Mesenchymal stem cell (in vitro differentiated cells and primary cell): ENCODE data around the gene FIS1.
A peak's percentile ranks its signal among the peaks of the same experiment; 100 is the strongest.
"Not testable (repeated sequence)": the region's sequence is repeated elsewhere in the genome, so short reads cannot be mapped to it uniquely, and the experiment has no call there.

Experiments
- DNase-seq: peaks from one replicate; pipeline ENCODE4 v3.0.0-alpha.2; 2013
- H2AFZ ChIP-seq: one replicate; pipeline ENCODE4 v1.6.1; 2013; ENCODE audit warnings: low read depth, mild to moderate bottlenecking, control low read depth, inconsistent platforms, low read length, moderate library complexity
- H2AK5ac ChIP-seq: 2 replicates; pipeline ENCODE4 v1.6.1; 2013; ENCODE audit warnings: low read length, moderate library complexity, mild to moderate bottlenecking, inconsistent platforms; ENCODE audit not compliant: severe bottlenecking
- H2BK120ac ChIP-seq: one replicate; pipeline ENCODE4 v1.6.1; 2013; ENCODE audit warnings: low read depth, mild to moderate bottlenecking, inconsistent platforms, low read length, moderate library complexity
- H2BK12ac ChIP-seq, 2 experiments: one replicate each; pipeline ENCODE4 v1.6.1; 2013; ENCODE audit warnings: inconsistent platforms in 2 of 2, low read length in 2 of 2, mild to moderate bottlenecking in 2 of 2, moderate library complexity in 2 of 2, control low read depth in 1 of 2
- H2BK15ac ChIP-seq: one replicate; pipeline ENCODE4 v1.6.1; 2013; ENCODE audit warnings: mild to moderate bottlenecking, low read depth, inconsistent platforms; ENCODE audit not compliant: poor library complexity, severe bottlenecking
- H2BK5ac ChIP-seq: 2 replicates; pipeline ENCODE4 v1.6.1; 2013; ENCODE audit warnings: low read depth, mild to moderate bottlenecking, low read length, control low read depth, inconsistent platforms; ENCODE audit not compliant: poor library complexity, severe bottlenecking
- H3K14ac ChIP-seq, 2 experiments: one replicate each; pipeline ENCODE4 v1.6.1; 2013; ENCODE audit warnings: inconsistent platforms in 2 of 2, low read length in 2 of 2, control low read depth in 1 of 2, mild to moderate bottlenecking in 1 of 2, moderate library complexity in 1 of 2
- H3K18ac ChIP-seq, 2 experiments: one replicate each; pipeline ENCODE4 v1.6.1; 2013; ENCODE audit warnings: inconsistent platforms in 2 of 2, low read length in 2 of 2, control low read depth in 1 of 2, low read depth in 1 of 2, mild to moderate bottlenecking in 1 of 2
- H3K23ac ChIP-seq, 2 experiments: one replicate each; pipeline ENCODE4 v1.6.1; 2013; ENCODE audit warnings: inconsistent platforms in 2 of 2, low read length in 2 of 2, mild to moderate bottlenecking in 2 of 2, moderate library complexity in 2 of 2, control low read depth in 1 of 2
- H3K27ac ChIP-seq: 2 replicates; pipeline ENCODE4 v1.5.1; 2013; ENCODE audit warnings: mild to moderate bottlenecking, moderate library complexity, low read length, control low read depth, inconsistent platforms; ENCODE audit not compliant: poor library complexity, severe bottlenecking
- H3K27me3 ChIP-seq, 2 experiments: 2 replicates each; pipeline versions ENCODE4 v1.6.1 to v1.7.0; 2013; ENCODE audit warnings: low read length in 2 of 2, mild to moderate bottlenecking in 2 of 2, moderate library complexity in 2 of 2, control low read depth in 1 of 2, inconsistent platforms in 1 of 2; ENCODE audit not compliant: control insufficient read depth in 1 of 2, insufficient read depth in 1 of 2
- H3K36me3 ChIP-seq, 2 experiments: 2 replicates each; pipeline versions ENCODE4 v1.6.1 to v1.7.0; 2013; ENCODE audit warnings: low read length in 2 of 2, control low read depth in 1 of 2, inconsistent platforms in 1 of 2, low read depth in 1 of 2, mild to moderate bottlenecking in 1 of 2; ENCODE audit not compliant: insufficient read depth in 2 of 2, control insufficient read depth in 1 of 2
- H3K4ac ChIP-seq, 2 experiments: one replicate each; pipeline ENCODE4 v1.6.1; 2013; ENCODE audit warnings: inconsistent platforms in 2 of 2, low read length in 2 of 2, mild to moderate bottlenecking in 2 of 2, moderate library complexity in 2 of 2, control low read depth in 1 of 2, low read depth in 1 of 2
- H3K4me1 ChIP-seq: 2 replicates; pipeline ENCODE4 v1.6.1; 2013; ENCODE audit warnings: low read depth, low read length, control low read depth; ENCODE audit not compliant: control insufficient read depth, insufficient read depth
- H3K4me2 ChIP-seq: 2 replicates; pipeline ENCODE4 v1.6.1; 2013; ENCODE audit warnings: low read length, mild to moderate bottlenecking, inconsistent platforms; ENCODE audit not compliant: poor library complexity, severe bottlenecking
- H3K4me3 ChIP-seq, 2 experiments: 2 replicates each; pipeline versions ENCODE4 v1.5.1 to v1.7.0; 2013; ENCODE audit warnings: low read length in 2 of 2, mild to moderate bottlenecking in 2 of 2, control low read depth in 1 of 2, low read depth in 1 of 2; ENCODE audit not compliant: insufficient read depth in 1 of 2
- H3K79me1 ChIP-seq: replicated peaks from 2 replicates; pipeline ENCODE4 v1.6.1; 2013; ENCODE audit warnings: mild to moderate bottlenecking, control low read depth, low read length, inconsistent platforms; ENCODE audit not compliant: poor library complexity, severe bottlenecking
- H3K9ac ChIP-seq: 2 replicates; pipeline ENCODE4 v1.7.0; 2013; ENCODE audit warnings: mild to moderate bottlenecking, low read length, moderate library complexity
- H3K9me3 ChIP-seq: 2 replicates; pipeline ENCODE4 v1.7.0; 2013; ENCODE audit warnings: mild to moderate bottlenecking, low read length; ENCODE audit not compliant: control insufficient read depth
- H4K8ac ChIP-seq: one replicate; pipeline ENCODE4 v1.6.1; 2013; ENCODE audit warnings: inconsistent platforms, mild to moderate bottlenecking, low read length, moderate library complexity
- H4K91ac ChIP-seq: one replicate; pipeline ENCODE4 v1.6.1; 2013; ENCODE audit warnings: mild to moderate bottlenecking, low read length, inconsistent platforms
- WGBS: methylation state at CpG from one replicate; pipeline ENCODE4 v1.1.7; 2013; ENCODE audit warnings: mixed read lengths; 5-methylcytosine and 5-hydroxymethylcytosine counted together

The FIS1 gene

DNA sequence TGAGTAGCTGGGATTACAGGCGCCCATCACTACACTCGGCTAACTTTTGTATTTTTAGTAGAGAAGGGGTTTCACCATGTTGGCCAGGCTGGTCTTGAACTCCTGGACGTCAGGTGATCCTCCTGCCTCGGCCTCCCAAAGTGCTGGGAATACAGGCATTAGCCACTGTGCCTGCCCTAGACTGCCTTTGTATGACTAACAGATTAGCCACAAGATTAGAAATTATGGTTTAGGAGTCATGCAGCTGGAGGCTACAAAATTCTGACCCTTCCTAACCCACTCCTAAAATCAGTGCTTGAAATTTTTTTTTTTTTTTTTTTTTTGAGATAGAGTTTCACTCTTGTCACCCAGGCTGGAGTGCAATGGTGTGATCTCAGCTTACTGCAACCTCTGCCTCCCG lies 47.7 kb upstream of the FIS1 start:
- H3K4me3 ChIP-seq, H3K23ac ChIP-seq, H3K4me2 ChIP-seq, H2BK120ac ChIP-seq, H3K4ac ChIP-seq, H3K18ac ChIP-seq, DNase-seq, H4K91ac ChIP-seq, H3K4me1 ChIP-seq, H3K9ac ChIP-seq, H2BK5ac ChIP-seq, H2BK12ac ChIP-seq, H3K14ac ChIP-seq, H2BK15ac ChIP-seq, H3K79me1 ChIP-seq, H3K36me3 ChIP-seq, H4K8ac ChIP-seq, H3K27ac ChIP-seq, H2AK5ac ChIP-seq, H3K9me3 ChIP-seq, H2AFZ ChIP-seq: not testable (repeated sequence)
- H3K27me3 ChIP-seq, result peaks cover 56 to 76% of the 10 kb centered on the region in 2 experiments
- 66% methylated on average over 5 of the region's 5 CpGs for WGBS

GRCh38 chr7:101290186-101291037 lies 45.5 kb upstream of the FIS1 start:
- H3K79me1 ChIP-seq, H3K9me3 ChIP-seq: not testable (repeated sequence)
- WGBS, result 36% methylated on average over 18 of the region's 18 CpGs

GRCh38 chr7:101289687-101290086 lies 44.8 kb upstream of the FIS1 start:
- H3K27me3 ChIP-seq, result peaks cover 68 to 83% of the 10 kb centered on the region in 2 experiments
- H3K9ac ChIP-seq, H4K91ac ChIP-seq, H3K4ac ChIP-seq, H3K9me3 ChIP-seq, H2AFZ ChIP-seq, H2BK5ac ChIP-seq, H2BK120ac ChIP-seq, H3K27ac ChIP-seq, H3K4me3 ChIP-seq, H4K8ac ChIP-seq, H2BK12ac ChIP-seq, H3K79me1 ChIP-seq, H2BK15ac ChIP-seq, H3K4me1 ChIP-seq, H3K18ac ChIP-seq, H3K14ac ChIP-seq, DNase-seq, H3K23ac ChIP-seq, H3K4me2 ChIP-seq, H2AK5ac ChIP-seq, H3K36me3 ChIP-seq: not testable (repeated sequence)
- 81% methylated on average over 3 of the region's 4 CpGs for WGBS

More at GRCh38 chr7:101290186-101291037, 45.5 kb upstream of the FIS1 start:
- H4K8ac ChIP-seq, H3K18ac ChIP-seq, H3K14ac ChIP-seq, H3K4me1 ChIP-seq, H3K36me3 ChIP-seq, H2BK120ac ChIP-seq, H2BK5ac ChIP-seq, H2BK12ac ChIP-seq, H2AK5ac ChIP-seq, H2BK15ac ChIP-seq, H3K4me2 ChIP-seq, H2AFZ ChIP-seq, H3K4me3 ChIP-seq, H3K9ac ChIP-seq, H3K23ac ChIP-seq, H3K4ac ChIP-seq, H4K91ac ChIP-seq, H3K27ac ChIP-seq: not testable (repeated sequence)
- peak; percentile 30 for DNase-seq
- peaks cover 70 to 85% of the 10 kb centered on the region in 2 experiments for H3K27me3 ChIP-seq

DNA sequence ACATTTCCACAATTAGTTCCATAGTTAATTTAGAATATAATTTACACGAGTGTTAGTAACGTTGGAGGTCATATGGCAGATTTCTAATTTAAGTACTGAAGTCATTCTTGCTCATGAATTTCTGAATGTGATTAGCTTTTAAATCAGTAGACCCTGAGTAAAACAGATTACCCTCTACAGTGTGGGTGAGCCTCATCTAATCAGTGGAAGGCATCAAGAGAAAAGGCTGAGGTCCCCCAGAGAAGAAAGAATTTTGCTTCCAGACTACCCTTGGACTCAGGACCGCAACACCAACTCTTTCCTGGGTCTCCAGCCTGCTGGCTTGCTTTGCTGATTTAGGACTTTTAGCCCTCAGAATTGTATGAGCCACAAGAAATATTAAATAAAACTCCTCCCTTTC lies 43.6 kb upstream of the FIS1 start:
- Histone ChIP-seq H3K36me3 (no peaks in the 10 kb centered on the region), H4K8ac (no peak overlapping the region), H3K4ac (no peak overlapping the region), H3K79me1 (no peaks in the 10 kb centered on the region), H2BK12ac (no peak overlapping the region), H3K4me1 (no peaks in the 10 kb centered on the region), H2AFZ (no peak overlapping the region), H3K23ac (no peak overlapping the region), H3K18ac (no peak overlapping the region), H3K4me2 (no peak overlapping the region), H3K4me3 (no peak overlapping the region), H2BK15ac (no peak overlapping the region), H3K9me3 (peaks cover 4% of the 10 kb centered on the region), H3K14ac (no peak overlapping the region), H4K91ac (no peak overlapping the region), H3K27me3 (peaks cover 56 to 70% of the 10 kb centered on the region in 2 experiments), H2AK5ac (no peak overlapping the region), H3K9ac (no peak overlapping the region), H2BK5ac (no peak overlapping the region), H2BK120ac (no peak overlapping the region), H3K27ac (no peak overlapping the region)
- DNase-seq, result no peak
- 82% methylated on average over 3 of the region's 3 CpGs for WGBS
